ENCODE results near the gene CPHXL. TPM values are rescaled to one million over a fixed set of nuclear protein-coding genes. Genes with fewer than 3 reads are reported as not detected.

CPHXL gene
- total RNA-seq, 2 donors from 2014 or later: not detected

DNA sequence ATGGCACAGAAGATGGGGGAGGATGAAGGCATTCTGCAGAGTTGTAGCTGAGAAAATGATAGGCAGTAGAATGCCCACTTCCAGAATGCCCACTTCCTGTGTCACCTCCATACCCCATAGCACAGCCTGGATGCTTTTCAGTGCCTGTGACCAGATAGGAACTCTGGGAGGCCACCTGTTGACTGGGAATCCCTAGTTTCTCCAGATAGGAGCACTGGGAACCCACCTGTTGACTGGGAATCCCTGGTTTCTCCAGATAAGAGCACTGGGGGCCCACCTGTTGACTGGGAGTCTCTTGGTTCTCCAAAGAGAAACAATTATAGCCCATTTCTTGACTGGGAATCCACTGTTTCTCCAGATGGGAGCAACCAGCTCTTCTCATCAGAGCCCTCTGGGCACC lies 11.6 kb downstream of the CPHXL start:
- intact Hi-C loops (cut with DNase I, micrococcal nuclease): no loop called here
- DNase-seq (no peak), ATAC-seq (no peak)

DNA sequence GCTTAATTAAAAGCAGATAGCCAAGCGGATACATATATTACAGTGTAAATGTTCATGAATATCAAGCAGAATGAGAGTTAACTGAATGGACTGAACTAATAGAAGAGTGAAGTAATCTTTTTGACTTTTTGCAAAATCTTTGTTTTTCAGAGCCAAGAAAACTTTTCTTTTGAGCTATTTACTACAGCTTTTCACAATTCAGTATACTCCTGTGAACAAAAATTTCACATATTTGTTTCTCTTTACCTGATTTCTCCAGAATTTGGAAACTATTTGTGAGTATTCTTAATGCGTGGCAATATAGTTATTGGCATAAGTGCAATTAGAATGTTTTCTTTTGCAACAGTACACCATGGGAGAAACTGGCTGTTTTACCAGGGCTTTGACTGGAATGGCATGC lies 15.9 kb downstream of the CPHXL start:
- intact Hi-C loops (cut with DNase I, micrococcal nuclease): no loop called here
- ATAC-seq: no peak

DNA sequence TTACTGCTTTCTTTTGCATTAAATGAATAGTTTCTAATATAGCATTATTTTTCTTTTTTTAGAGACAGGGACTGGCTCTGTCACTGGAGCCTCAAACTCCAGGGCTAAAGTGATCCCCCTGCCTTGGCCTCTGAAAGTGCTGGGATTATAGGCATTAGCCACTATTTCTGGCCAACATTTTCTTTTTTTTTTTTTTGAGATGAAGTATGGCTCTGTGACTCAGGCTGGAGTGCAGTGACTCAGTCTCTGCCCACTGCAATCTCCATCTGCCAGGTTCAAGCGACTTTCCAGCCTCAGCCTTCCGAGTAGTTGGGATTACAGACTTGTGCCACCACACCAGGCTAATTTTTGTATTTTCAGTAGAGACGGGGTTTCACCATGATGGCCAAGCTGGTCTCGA lies 23.0 kb downstream of the CPHXL start:
- intact Hi-C loops (cut with DNase I, micrococcal nuclease): no loop called here

More for the DNA sequence above, 15.9 kb downstream of the CPHXL start:
- no peak for DNase-seq

DNA sequence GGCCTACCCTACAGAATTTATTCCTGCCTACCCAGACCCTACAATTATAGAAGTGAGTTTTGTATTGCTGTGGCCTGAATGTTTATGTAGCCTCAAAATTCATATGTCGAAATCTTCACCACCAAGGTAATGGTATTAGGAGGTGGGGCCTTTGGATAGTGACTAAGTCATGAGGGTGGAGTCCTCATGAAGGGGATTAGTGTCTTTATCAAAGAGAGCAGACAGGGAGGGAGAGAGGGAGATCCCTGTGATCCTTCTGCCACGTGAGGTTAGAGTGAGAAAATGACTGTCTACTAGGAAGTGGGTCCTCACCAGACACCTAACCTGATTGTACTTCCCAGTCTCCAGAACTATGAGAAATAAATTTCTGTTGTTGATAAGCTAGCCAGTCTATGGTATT lies 24.0 kb downstream of the CPHXL start:
- ATAC-seq (no peak), DNase-seq (no peak)
- intact Hi-C loops (cut with DNase I, micrococcal nuclease): no loop called here

More for the DNA sequence above, 23.0 kb downstream of the CPHXL start:
- ATAC-seq (no peak), DNase-seq (no peak)

DNA sequence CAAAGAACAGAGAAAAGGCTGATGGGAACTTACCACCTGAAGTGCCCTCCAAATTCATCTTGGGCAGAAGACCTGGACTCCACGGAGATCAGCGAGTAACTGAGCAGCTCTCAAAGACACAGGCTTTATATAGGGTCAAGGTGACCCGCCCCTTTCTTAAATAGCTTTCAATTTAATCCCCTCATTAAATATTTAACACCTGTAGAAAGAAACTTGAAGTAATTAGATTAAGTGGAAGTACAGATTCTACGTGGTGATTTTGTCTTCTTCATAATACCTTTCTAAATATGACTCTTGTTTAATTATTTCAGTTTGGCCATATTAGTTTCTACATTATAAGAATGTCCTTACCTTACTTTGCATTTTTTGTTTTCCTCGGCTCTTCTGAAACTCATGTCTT lies 24.9 kb downstream of the CPHXL start, which contains the start of gene DUXB:
Gene DUXB (minus strand): TSS at position 101 of the 400 bp plus-strand sequence. CDS start 43 bp downstream, at position 58.
- no peak for ATAC-seq
- DNase-seq: no peak
- intact Hi-C loops (cut with DNase I, micrococcal nuclease): no loop called here

DNA sequence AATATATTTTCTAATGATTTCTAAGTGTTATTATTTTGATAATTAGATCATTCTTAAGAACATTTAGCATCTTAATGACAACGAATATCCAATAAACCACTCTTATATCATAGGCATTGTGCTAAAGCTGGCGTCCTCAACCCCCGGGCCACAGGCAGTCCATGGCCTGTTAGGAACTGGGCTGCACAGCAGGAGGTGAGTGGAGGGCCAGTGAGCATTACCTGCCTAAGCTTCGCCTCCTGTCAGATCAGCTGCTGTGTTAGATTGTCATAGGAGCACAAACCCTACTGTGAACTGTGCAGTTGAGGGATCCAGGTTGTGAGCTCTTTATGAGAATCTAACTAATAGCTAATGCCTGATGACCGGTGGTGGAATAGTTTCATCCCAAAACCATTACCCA lies 28.7 kb downstream of the CPHXL start:
- no peak for ATAC-seq
- intact Hi-C loops (cut with DNase I, micrococcal nuclease): no loop called here

DNA sequence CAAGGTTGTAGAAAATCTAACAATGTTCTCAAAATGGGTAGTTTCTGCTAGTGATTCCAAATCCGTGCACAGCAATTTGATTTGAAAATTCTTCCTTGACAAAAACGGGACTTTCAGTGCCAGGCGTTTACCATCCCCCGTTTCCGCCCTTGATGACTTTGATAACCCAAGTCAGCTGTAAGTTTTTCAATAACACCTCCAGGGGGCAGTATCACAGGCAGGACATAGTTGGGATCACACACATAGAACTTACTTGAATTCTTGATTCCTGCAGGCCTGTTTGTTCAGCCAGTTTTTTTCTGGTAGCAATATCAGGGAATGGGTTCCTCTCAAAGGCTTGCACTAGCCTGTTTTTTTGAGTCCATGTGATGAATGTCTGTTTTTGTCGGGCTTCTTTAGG lies 30.6 kb downstream of the CPHXL start:
- intact Hi-C loops (cut with DNase I, micrococcal nuclease): no loop called here
- no peak for DNase-seq
- ATAC-seq: no peak

More for the DNA sequence above, 28.7 kb downstream of the CPHXL start:
- no peak for DNase-seq

DNA sequence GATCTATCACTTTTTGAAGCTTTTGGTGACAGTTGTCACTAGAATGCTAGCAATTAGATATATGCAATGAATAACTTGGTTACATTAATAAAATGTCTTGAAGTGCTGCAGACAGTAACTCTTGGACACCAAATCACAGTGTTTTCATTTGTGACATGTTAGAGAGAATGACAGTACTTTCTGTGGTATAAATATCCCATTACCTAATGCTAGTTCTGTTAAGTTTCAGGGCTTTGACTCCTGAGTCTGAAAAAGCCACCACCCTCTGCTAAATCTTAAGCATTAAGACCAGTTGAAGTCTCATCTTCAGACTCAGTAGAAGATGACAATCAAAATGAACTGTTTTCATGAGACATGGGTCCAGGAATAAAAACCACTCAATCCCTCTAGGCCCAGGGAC lies 38.9 kb downstream of the CPHXL start:
- DNase-seq (no peak), ATAC-seq (no peak)
- intact Hi-C loops (cut with DNase I, micrococcal nuclease): no loop called here

DNA sequence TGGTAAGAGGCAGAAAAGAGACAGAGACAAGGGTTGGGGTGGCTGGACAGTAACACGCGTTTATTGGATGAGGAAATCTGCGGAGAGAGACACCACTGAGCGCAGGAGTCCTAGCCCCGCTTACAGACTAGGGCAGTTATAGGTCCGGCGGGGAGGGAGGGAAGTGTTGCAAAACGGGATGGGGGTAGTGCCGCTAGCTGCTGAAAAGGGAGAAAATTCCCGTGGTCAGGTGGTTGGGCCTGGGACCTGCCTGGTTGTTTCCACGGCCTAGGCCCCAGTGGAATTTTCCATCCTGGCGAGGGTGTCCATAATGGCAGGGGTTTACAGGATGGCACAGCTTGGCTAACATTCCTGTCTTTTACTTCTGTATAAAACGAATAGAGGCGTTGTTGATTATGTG lies 44.0 kb downstream of the CPHXL start:
- intact Hi-C loops (cut with DNase I, micrococcal nuclease): no loop called here
- ATAC-seq (no peak), DNase-seq (no peak)

DNA sequence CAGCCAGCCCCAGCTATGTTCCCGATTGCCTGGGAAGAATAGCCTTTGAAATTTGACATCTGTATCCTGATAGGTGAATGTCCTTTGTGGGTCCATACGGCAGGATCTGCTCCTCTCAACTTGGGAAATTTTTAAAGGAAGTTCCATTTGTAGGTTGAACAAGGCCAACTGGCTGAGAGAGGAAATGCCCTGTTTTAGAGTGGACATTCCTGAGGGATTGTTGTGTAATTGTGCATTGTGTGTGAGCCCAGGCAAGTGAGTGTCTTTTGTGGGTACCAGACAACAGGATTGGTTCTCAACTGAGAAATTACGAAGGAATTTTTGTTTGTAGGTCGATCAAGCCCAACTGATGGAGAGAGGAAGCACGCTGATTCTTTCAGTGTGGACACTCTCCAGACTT lies 46.9 kb downstream of the CPHXL start:
- ATAC-seq: no peak
- no peak for DNase-seq
- intact Hi-C loops (cut with DNase I, micrococcal nuclease): no loop called here

DNA sequence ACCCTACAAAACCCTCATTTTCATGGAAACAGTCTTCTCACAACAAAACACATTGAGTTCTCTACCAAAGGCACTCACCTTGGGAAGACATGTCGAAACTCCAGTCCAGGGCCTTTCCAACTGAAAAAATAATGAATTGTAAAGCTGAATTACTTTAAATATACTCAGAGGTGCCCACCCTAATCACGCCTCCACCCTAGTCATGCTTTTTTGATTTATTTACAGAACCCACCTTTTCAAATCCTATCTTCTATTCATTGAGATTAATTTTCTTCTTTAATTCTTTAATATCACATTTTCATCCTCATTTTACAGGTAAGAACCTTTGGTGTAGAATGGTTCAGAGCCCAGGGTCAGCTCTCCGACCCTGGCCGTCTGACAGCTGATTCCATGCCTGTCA lies 49.4 kb downstream of the CPHXL start, which contains the start of gene CPHXL2:
Gene CPHXL2 (minus strand): TSS at position 101 of the 400 bp plus-strand sequence. CDS start 10 bp downstream, at position 91.
- no peak for ATAC-seq
- intact Hi-C loops (cut with DNase I, micrococcal nuclease): no loop called here
- no peak for DNase-seq

DNA sequence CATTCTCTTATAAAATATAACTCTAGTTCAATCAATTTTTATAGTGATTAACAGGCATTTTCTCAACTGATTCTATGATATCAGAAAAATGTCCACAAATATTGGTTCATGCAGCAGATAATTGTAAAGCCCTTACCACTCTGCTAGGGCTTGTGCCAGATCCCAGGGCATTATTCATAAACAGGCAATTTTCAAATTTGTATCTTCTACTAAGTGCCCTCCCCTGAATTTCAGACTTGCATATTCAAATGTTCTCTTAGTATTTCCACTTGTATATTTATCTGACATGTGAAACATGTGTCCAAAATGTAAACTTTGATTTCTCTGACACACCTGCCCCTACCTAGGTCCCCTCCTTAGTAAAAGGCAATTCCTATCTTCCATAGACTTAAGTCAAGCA lies 58.8 kb downstream of the CPHXL start:
- intact Hi-C loops (cut with DNase I, micrococcal nuclease): no loop called here
- DNase-seq (no peak), ATAC-seq (no peak)

Other genes with a start within 250 kb of the CPHXL start
- gene CHST6, start 231.0 kb downstream of the CPHXL start, total RNA-seq: 1 to 10 TPM; 2.0 to 4.0 TPM
- 100 to 1,000 TPM; 115 to 116 TPM for gene CHST5, start 190.4 kb downstream of the CPHXL start, total RNA-seq
- gene TMEM231, start 170.2 kb downstream of the CPHXL start, total RNA-seq: 1 to 10 TPM; 3.9 to 4.1 TPM
- gene GABARAPL2, start 160.1 kb downstream of the CPHXL start, total RNA-seq: 100 to 1,000 TPM in 1 of 2 donors, 10 to 100 TPM in 1; 91.1 to 110 TPM
- 10 to 100 TPM; 35.9 to 37.5 TPM for gene ADAT1, start 103.2 kb downstream of the CPHXL start, total RNA-seq
- gene KARS1, start 78.8 kb downstream of the CPHXL start, total RNA-seq: 100 to 1,000 TPM in 1 of 2 donors, 10 to 100 TPM in 1; 84.8 to 102 TPM
- 10 to 100 TPM; 22.5 to 30.0 TPM for gene TERF2IP, start 78.7 kb downstream of the CPHXL start, total RNA-seq
- gene CPHXL2, start 49.5 kb downstream of the CPHXL start, total RNA-seq: not detected
- gene DUXB, start 25.0 kb downstream of the CPHXL start, total RNA-seq: not detected